HG03064 (cell line): Measurements from ENCODE around the gene ZNF718.
A peak's percentile ranks its signal among the peaks of the same experiment; 100 is the strongest.
"Not testable (repeated sequence)": the region's sequence is repeated elsewhere in the genome, so short reads cannot be mapped to it uniquely, and the experiment has no call there.

Experiments
- ATAC-seq: cut with Tn5 transposase; IDR thresholded peaks from one replicate; pipeline ENCODE4 v1.9.1; 2021; ENCODE audit warnings: low read depth; ENCODE audit not compliant: unreplicated experiment

ZNF718 gene

GRCh38 chr4:124275-125081 is at the start of gene ZNF718:
TSS of gene ZNF718 (plus strand) at chr4:124501. CDS start at chr4:124671, 170 bp downstream.
- peak; percentile 97 for ATAC-seq

- ATAC-seq, result no peak
Observed at GRCh38 chr4:85951-86350, 38.4 kb upstream of the ZNF718 start.

- not testable (repeated sequence) for ATAC-seq
Observed at GRCh38 chr4:86559-87324, 37.6 kb upstream of the ZNF718 start.

GRCh38 chr4:98386-98785 is 25.9 kb upstream of the ZNF718 start:
- ATAC-seq, result no peak

- no peak for ATAC-seq
Observed at GRCh38 chr4:99863-100262, 24.4 kb upstream of the ZNF718 start.

GRCh38 chr4:107083-107443 is 17.2 kb upstream of the ZNF718 start:
- ATAC-seq, result no peak

GRCh38 chr4:107444-108429 is 16.6 kb upstream of the ZNF718 start:
- no peak for ATAC-seq

GRCh38 chr4:112771-113170 is 11.5 kb upstream of the ZNF718 start:
- no peak for ATAC-seq

- ATAC-seq, result no peak
Observed at GRCh38 chr4:113732-114131, 10.6 kb upstream of the ZNF718 start.

- ATAC-seq, result no peak
Observed at GRCh38 chr4:114149-114548, 10.2 kb upstream of the ZNF718 start.

- ATAC-seq, result no peak
Observed at GRCh38 chr4:116499-116898, 7.8 kb upstream of the ZNF718 start.

- no peak for ATAC-seq
Observed at GRCh38 chr4:120616-121015, 3.7 kb upstream of the ZNF718 start.

GRCh38 chr4:121408-122084 is 2.8 kb upstream of the ZNF718 start:
- ATAC-seq, result no peak

- not testable (repeated sequence) for ATAC-seq
Observed at GRCh38 chr4:123922-124274, 403 bp upstream of the ZNF718 start.

GRCh38 chr4:125091-125771 is 930 bp downstream of the ZNF718 start:
- ATAC-seq, result peak; percentile 7

GRCh38 chr4:125833-126232 is 1.5 kb downstream of the ZNF718 start:
- no peak for ATAC-seq

GRCh38 chr4:132483-132882 is 8.2 kb downstream of the ZNF718 start:
- ATAC-seq, result no peak

GRCh38 chr4:138935-139334 is 14.6 kb downstream of the ZNF718 start:
- no peak for ATAC-seq

- no peak for ATAC-seq
Observed at GRCh38 chr4:139691-140090, 15.4 kb downstream of the ZNF718 start.

- ATAC-seq, result no peak
Observed at GRCh38 chr4:146621-147020, 22.3 kb downstream of the ZNF718 start.
